WTC11 (cell line): ENCODE data around the gene SPECC1L.

ENCODE experiments used
- ATF6 ChIP-seq: sonication (generic); formaldehyde crosslinking; IDR thresholded peaks from 2 replicates; pipeline ENCODE4 v1.8.1; 2023; ENCODE audit warnings: mild to moderate bottlenecking, missing genetic modification reagents
- CBFB ChIP-seq: sonication (generic); formaldehyde crosslinking; IDR thresholded peaks from 2 replicates; pipeline ENCODE4 v1.8.1; 2022; ENCODE audit warnings: mild to moderate bottlenecking, low read depth, missing genetic modification reagents
- CTCF ChIP-seq: fragments of 200-600 bp; IDR thresholded peaks from 2 replicates; pipeline ENCODE4 v1.8.0; 2022; ENCODE audit warnings: antibody characterized with exemption
- FOXJ3 ChIP-seq: sonication (generic); formaldehyde crosslinking; IDR thresholded peaks from 2 replicates; pipeline ENCODE4 v1.9.0; 2021; ENCODE audit warnings: missing genetic modification reagents, mild to moderate bottlenecking, borderline replicate concordance
- MYBL2 ChIP-seq: sonication (generic); formaldehyde crosslinking; IDR thresholded peaks from 2 replicates; pipeline ENCODE4 v1.8.1; 2023; ENCODE audit warnings: mild to moderate bottlenecking, moderate library complexity, missing genetic modification reagents
- NFATC4 ChIP-seq: fragments of 250-450 bp; sonication (Bioruptor Pico); IDR thresholded peaks from 2 replicates; pipeline ENCODE4 v1.9.0; 2021; ENCODE audit warnings: mild to moderate bottlenecking
- NFYB ChIP-seq: sonication (generic); formaldehyde crosslinking; conservative IDR thresholded peaks from 2 replicates; pipeline ENCODE4 v1.8.0; 2022; ENCODE audit warnings: low read depth, missing genetic modification reagents
- PREB ChIP-seq: sonication (generic); formaldehyde crosslinking; IDR thresholded peaks from 2 replicates; pipeline ENCODE4 v1.8.1; 2022; ENCODE audit warnings: mild to moderate bottlenecking, missing genetic modification reagents, moderate library complexity, borderline replicate concordance
- SMAD3 ChIP-seq: sonication (generic); formaldehyde crosslinking; IDR thresholded peaks from 2 replicates; pipeline ENCODE4 v1.8.0; 2022; ENCODE audit warnings: missing genetic modification reagents, mild to moderate bottlenecking, borderline replicate concordance
- TCF7 ChIP-seq: sonication (generic); formaldehyde crosslinking; IDR thresholded peaks from 2 replicates; pipeline ENCODE4 v1.8.0; 2022; ENCODE audit warnings: mild to moderate bottlenecking, low read depth, missing genetic modification reagents, moderate library complexity
- ZNF138 ChIP-seq: sonication (generic); formaldehyde crosslinking; conservative IDR thresholded peaks from 2 replicates; pipeline ENCODE4 v1.8.1; 2022; ENCODE audit warnings: mild to moderate bottlenecking, moderate library complexity, missing genetic modification reagents
- ZNF423 ChIP-seq: fragments of 250-450 bp; sonication (Bioruptor Pico); IDR thresholded peaks from 2 replicates; pipeline ENCODE4 v2.1.2; 2022; ENCODE audit warnings: mild to moderate bottlenecking, moderate library complexity
- ZNF425 ChIP-seq: fragments of 250-450 bp; sonication (Bioruptor Pico); conservative IDR thresholded peaks from 2 replicates; pipeline ENCODE4 v1.9.0; 2021; ENCODE audit warnings: mild to moderate bottlenecking

- no peak for TF ChIP-seq CTCF
- TF ChIP-seq ZNF425 (CRISPR knock-in tag) = no peak
- no peak for TF ChIP-seq FOXJ3 (CRISPR knock-in tag)
- no peak for TF ChIP-seq TCF7 (CRISPR knock-in tag)
- TF ChIP-seq MYBL2 (CRISPR knock-in tag) = no peak
- TF ChIP-seq ZNF138 = no peak
- no peak for TF ChIP-seq NFYB (CRISPR knock-in tag)
- TF ChIP-seq NFATC4 (CRISPR knock-in tag) = no peak
- no peak for TF ChIP-seq SMAD3
- TF ChIP-seq ZNF423 (CRISPR knock-in tag) = no peak
- no peak for TF ChIP-seq CBFB (CRISPR knock-in tag)
- no peak for TF ChIP-seq PREB (CRISPR knock-in tag)
- TF ChIP-seq ATF6 (CRISPR knock-in tag) = no peak
Observed at GRCh38 chr22:24434471-24435322, 164.1 kb downstream of the SPECC1L start.
